DOHH2 (cell line): ENCODE results near the gene EGFLAM.
"Not testable (repeated sequence)": the region's sequence is repeated elsewhere in the genome, so short reads cannot be mapped to it uniquely, and the experiment has no call there.

ENCODE experiments used
- H3F3A ChIP-seq: fragments of 200-600 bp; sonication (generic), shearing (Covaris generic); 2 replicates; pipeline ENCODE4 v1.6.0; 2016; ENCODE audit warnings: antibody characterized with exemption, mild to moderate bottlenecking; ENCODE audit not compliant: control insufficient read depth, insufficient read depth
- H3K27ac ChIP-seq: fragments of 200-600 bp; sonication (generic); 2 replicates; pipeline ENCODE4 v1.5.1; 2014; ENCODE audit warnings: low read depth, mild to moderate bottlenecking, low read length, moderate library complexity
- H3K27me3 ChIP-seq: fragments of 200-600 bp; sonication (generic); 2 replicates; pipeline ENCODE4 v1.6.1; 2014; ENCODE audit warnings: mild to moderate bottlenecking, low read length, mixed read lengths; ENCODE audit not compliant: control insufficient read depth
- H3K36me3 ChIP-seq: fragments of 200-600 bp; sonication (generic); 2 replicates; pipeline ENCODE4 v1.6.1; 2014; ENCODE audit warnings: mild to moderate bottlenecking, low read length, moderate library complexity, mixed read lengths; ENCODE audit not compliant: control insufficient read depth
- H3K4me1 ChIP-seq: fragments of 200-600 bp; sonication (generic); 2 replicates; pipeline ENCODE4 v1.6.1; 2014; ENCODE audit warnings: mild to moderate bottlenecking, low read length, mixed read lengths; ENCODE audit not compliant: control insufficient read depth
- H3K4me2 ChIP-seq: fragments of 200-600 bp; sonication (generic); 2 replicates; pipeline ENCODE4 v1.6.0; 2014; ENCODE audit warnings: mild to moderate bottlenecking, low read length, moderate library complexity
- H3K4me3 ChIP-seq: fragments of 200-600 bp; sonication (generic); 2 replicates; pipeline ENCODE4 v1.5.1; 2014; ENCODE audit warnings: mild to moderate bottlenecking, low read length, mixed read lengths
- H3K79me2 ChIP-seq: fragments of 200-600 bp; sonication (generic); 2 replicates; pipeline ENCODE4 v1.6.1; 2014; ENCODE audit warnings: mild to moderate bottlenecking, low read length, mixed read lengths; ENCODE audit not compliant: control insufficient read depth
- H3K9me2 ChIP-seq: fragments of 200-600 bp; sonication (generic); replicated peaks from 2 replicates; pipeline ENCODE4 v1.6.1; 2014; ENCODE audit warnings: mild to moderate bottlenecking, low read length, mixed read lengths; ENCODE audit not compliant: control insufficient read depth
- H3K9me3 ChIP-seq: fragments of 200-600 bp; sonication (generic); 2 replicates; pipeline ENCODE4 v1.6.1; 2014; ENCODE audit warnings: antibody characterized with exemption, low read length, mixed read lengths; ENCODE audit not compliant: control insufficient read depth, insufficient read depth
- H4K20me1 ChIP-seq: fragments of 200-600 bp; sonication (generic); 2 replicates; pipeline ENCODE4 v1.6.0; 2014; ENCODE audit warnings: low read depth, mild to moderate bottlenecking, antibody characterized with exemption, low read length, moderate library complexity; ENCODE audit not compliant: control insufficient read depth, insufficient read depth
- CTCF ChIP-seq: fragments of 200-600 bp; sonication (generic); IDR thresholded peaks from one replicate; pipeline ENCODE4 v1.5.1; 2014; ENCODE audit warnings: antibody characterized with exemption, mild to moderate bottlenecking, low read depth, low read length; ENCODE audit not compliant: poor library complexity, severe bottlenecking
- EZH2phosphoT487 ChIP-seq: fragments of 200-600 bp; sonication (generic); IDR thresholded peaks from 2 replicates; pipeline ENCODE4 v1.6.1; 2017; ENCODE audit warnings: borderline replicate concordance, mild to moderate bottlenecking, antibody characterized with exemption, low read length, moderate library complexity, mixed read lengths

EGFLAM gene

GRCh38 chr5:38410304-38410990 lies 152.1 kb downstream of the EGFLAM start:
- no peaks in the 10 kb centered on the region for H3K36me3 ChIP-seq

GRCh38 chr5:38413696-38414095 lies 155.3 kb downstream of the EGFLAM start:
- no peak overlapping the region for H3K27ac ChIP-seq
- H3K4me2 ChIP-seq, result no peak overlapping the region
- H3F3A ChIP-seq, result no peaks in the 10 kb centered on the region
- no peaks in the 10 kb centered on the region for H3K79me2 ChIP-seq
- TF ChIP-seq CTCF, result no peak
- no peak for TF ChIP-seq EZH2phosphoT487
- H3K27me3 ChIP-seq, result no peaks in the 10 kb centered on the region
- no peaks in the 10 kb centered on the region for H3K4me1 ChIP-seq
- no peak overlapping the region for H3K4me3 ChIP-seq
- H3K36me3 ChIP-seq, result no peaks in the 10 kb centered on the region
- H3K9me2 ChIP-seq, result no peaks in the 10 kb centered on the region
- H4K20me1 ChIP-seq, result no peaks in the 10 kb centered on the region
- H3K9me3 ChIP-seq, result no peaks in the 10 kb centered on the region

More at GRCh38 chr5:38410304-38410990, 152.1 kb downstream of the EGFLAM start:
- no peaks in the 10 kb centered on the region for H4K20me1 ChIP-seq
- H3K4me3 ChIP-seq, result no peak overlapping the region
- no peaks in the 10 kb centered on the region for H3K27me3 ChIP-seq
- H3K9me3 ChIP-seq, result no peaks in the 10 kb centered on the region
- H3K4me1 ChIP-seq, result no peaks in the 10 kb centered on the region
- H3K79me2 ChIP-seq, result no peaks in the 10 kb centered on the region
- TF ChIP-seq EZH2phosphoT487 (no peak), CTCF (no peak)
- no peak overlapping the region for H3K4me2 ChIP-seq
- no peaks in the 10 kb centered on the region for H3F3A ChIP-seq
- H3K27ac ChIP-seq, result no peak overlapping the region
- H3K9me2 ChIP-seq, result no peaks in the 10 kb centered on the region

GRCh38 chr5:38414348-38414747 lies 156.0 kb downstream of the EGFLAM start:
- no peak overlapping the region for H3K27ac ChIP-seq
- no peaks in the 10 kb centered on the region for H4K20me1 ChIP-seq
- no peaks in the 10 kb centered on the region for H3K79me2 ChIP-seq
- no peaks in the 10 kb centered on the region for H3K9me2 ChIP-seq
- TF ChIP-seq EZH2phosphoT487, result no peak
- no peak for TF ChIP-seq CTCF
- H3K4me1 ChIP-seq, result no peaks in the 10 kb centered on the region
- no peak overlapping the region for H3K4me3 ChIP-seq
- H3K9me3 ChIP-seq, result no peaks in the 10 kb centered on the region
- no peaks in the 10 kb centered on the region for H3F3A ChIP-seq
- H3K27me3 ChIP-seq, result no peaks in the 10 kb centered on the region
- H3K4me2 ChIP-seq, result no peak overlapping the region
- no peaks in the 10 kb centered on the region for H3K36me3 ChIP-seq

- not testable (repeated sequence) for H3K4me2 ChIP-seq, H3F3A ChIP-seq, H3K79me2 ChIP-seq, H3K4me1 ChIP-seq, H4K20me1 ChIP-seq, H3K27me3 ChIP-seq, H3K4me3 ChIP-seq, H3K9me2 ChIP-seq, H3K36me3 ChIP-seq, H3K9me3 ChIP-seq, H3K27ac ChIP-seq
These were observed 157.4 kb downstream of the EGFLAM start for GRCh38 chr5:38415772-38416171.
